HG02642 (cell line): ENCODE results near the gene DAPK1.

Source experiments
- ATAC-seq: cut with Tn5 transposase; IDR thresholded peaks from one replicate; pipeline ENCODE4 v1.9.1; 2021; ENCODE audit warnings: mild to moderate bottlenecking; ENCODE audit not compliant: unreplicated experiment, poor library complexity

DAPK1 gene

DNA sequence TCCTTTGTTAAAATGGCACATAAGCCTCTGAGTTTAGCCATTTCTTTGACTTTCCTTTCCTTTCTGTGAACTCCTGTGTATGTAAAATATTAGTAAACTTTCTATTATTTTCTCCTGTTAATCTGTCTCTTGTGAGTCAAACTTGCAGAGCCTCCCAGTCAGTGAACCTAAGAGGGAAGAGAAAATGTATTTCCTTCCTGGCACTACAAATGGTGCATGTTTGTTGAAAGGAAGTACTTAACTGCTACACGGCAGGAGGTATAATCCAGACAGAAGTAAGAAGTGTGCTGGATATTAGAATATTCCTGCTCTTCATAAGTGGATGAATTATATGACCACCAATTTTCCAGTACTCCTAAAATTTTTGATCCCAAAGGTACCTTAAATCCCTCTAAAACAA, 251.2 kb downstream of the DAPK1 start:
- no peak for ATAC-seq

- no peak for ATAC-seq
These were observed 251.8 kb downstream of the DAPK1 start for GRCh38 chr9:87749335-87750035.

DNA sequence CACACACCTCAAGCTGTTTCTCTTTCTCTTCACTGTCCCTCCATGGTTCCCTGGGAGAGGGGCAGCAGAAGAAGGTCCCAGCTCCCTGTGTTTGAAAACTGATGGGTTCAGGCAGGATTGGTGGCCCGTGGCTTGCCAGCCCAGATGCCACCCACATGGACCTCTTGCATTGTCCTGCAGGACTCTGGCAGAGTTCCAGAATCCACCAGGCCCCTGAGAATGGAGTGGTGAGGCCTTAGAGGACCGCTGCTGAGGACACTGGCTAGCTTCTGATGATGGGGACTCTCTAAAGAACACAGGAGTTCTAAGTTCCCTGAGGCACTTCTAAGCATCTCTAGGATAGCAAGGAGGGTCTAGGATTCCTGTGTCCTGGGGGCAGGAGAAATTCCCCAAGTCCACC, 253.1 kb downstream of the DAPK1 start:
- ATAC-seq, result no peak

GRCh38 chr9:87751423-87751822, 253.8 kb downstream of the DAPK1 start:
- no peak for ATAC-seq

- ATAC-seq, result no peak
These were observed 254.2 kb downstream of the DAPK1 start for GRCh38 chr9:87751868-87752267.

DNA sequence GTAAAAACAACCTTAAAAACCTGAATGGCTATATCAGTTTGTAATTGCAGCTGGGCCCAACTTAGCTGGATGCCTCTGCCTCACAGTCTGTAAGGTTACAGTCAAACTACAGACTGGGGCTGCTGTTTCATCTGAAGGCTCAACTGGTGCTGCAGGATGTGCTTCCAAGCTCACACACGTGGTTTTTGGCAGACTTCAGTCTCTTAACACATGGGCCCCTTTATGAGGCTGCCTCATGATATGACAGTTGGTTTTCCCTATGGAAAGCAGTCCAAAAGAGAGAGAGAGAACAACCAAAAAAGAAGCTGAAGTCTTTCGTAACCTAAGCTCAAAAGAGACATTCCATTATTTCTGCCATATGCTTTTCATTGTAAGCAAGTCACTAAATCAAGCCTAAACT, 255.6 kb downstream of the DAPK1 start:
- ATAC-seq, result no peak
